GM19397 (cell line): ENCODE results near the gene NOL4L.

Experiments used
- ATAC-seq: cut with Tn5 transposase; IDR thresholded peaks from one replicate; pipeline ENCODE4 v1.9.1; 2021; ENCODE audit warnings: mild to moderate bottlenecking, moderate library complexity; ENCODE audit not compliant: unreplicated experiment

Gene NOL4L

DNA sequence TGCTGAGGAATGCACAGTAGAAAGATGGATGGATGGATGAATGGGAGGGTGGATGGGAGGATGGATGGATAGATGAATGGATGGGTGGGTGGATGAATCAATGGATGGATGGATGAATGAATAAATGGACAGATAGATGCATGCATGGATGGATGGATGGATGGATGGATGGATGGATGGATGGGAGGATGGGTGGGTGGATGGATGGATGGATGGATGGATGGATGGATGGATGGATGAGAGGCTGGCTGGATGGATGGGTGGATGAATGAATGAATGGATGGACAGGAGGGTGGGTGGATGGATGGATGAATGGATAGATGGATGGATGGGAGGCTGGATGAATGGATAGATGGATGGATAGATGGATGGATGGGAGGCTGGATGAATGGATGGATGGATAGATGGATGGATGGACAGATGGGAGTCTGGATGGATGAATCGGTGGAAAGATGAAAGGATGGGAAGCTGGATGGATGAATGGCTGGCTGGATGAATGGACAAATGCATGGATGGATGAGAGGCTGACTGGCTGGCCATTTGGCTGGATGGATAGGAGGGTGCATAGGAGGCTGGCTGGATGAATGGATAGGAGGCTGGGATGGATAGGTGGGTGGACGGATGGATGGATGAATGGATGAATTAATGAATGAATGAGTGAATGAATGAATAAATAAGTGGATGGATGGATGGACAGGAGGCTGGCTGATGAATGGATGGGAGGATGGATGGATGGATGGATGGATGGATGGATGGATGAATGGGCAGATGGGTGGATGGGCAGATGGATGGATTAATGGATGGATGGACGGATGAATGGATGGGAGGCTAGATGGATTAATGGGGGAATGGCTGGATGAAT lies 28.3 kb upstream of the NOL4L start:
- no peak for ATAC-seq

- no peak for ATAC-seq
Observed at GRCh38 chr20:32612351-32613191, 27.4 kb upstream of the NOL4L start.

DNA sequence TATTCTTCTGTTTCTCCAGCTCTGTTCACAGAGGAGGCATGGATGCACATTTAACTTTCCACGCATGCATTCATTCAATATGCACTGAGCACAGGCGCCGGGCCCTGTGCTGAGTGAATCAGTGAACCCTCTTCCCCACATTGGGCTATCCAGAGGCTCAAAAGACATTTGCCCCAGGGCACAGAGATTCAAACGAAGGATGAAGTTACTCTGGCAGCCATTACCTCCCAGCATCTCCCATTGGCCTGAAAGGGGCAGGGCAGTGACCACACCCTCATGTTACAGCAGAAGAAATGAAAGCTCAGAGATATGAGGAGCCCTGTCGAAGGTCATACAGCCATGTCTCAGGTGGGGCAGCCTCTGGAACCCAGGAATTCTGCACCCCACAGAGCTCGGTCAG lies 26.7 kb upstream of the NOL4L start:
- no peak for ATAC-seq

DNA sequence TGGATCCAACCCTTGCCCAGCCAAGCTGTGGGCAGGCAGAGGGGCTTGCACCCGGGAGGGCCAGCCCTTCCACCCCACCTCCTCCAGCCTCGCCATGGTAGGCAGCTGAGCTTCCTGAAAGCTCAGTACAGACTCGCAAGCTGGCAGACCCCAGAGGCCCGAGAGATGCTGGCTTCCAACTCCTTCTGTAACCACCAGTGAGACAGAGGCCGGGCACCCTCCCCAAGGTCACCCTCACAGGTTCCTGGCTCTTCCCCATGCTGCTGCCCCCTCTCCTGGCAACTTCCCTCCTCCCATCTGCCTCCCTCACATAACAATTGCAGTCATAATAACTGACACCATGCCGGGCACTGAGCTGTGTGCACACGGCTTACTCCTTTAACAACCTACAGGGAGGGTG lies 26.2 kb upstream of the NOL4L start:
- no peak for ATAC-seq

DNA sequence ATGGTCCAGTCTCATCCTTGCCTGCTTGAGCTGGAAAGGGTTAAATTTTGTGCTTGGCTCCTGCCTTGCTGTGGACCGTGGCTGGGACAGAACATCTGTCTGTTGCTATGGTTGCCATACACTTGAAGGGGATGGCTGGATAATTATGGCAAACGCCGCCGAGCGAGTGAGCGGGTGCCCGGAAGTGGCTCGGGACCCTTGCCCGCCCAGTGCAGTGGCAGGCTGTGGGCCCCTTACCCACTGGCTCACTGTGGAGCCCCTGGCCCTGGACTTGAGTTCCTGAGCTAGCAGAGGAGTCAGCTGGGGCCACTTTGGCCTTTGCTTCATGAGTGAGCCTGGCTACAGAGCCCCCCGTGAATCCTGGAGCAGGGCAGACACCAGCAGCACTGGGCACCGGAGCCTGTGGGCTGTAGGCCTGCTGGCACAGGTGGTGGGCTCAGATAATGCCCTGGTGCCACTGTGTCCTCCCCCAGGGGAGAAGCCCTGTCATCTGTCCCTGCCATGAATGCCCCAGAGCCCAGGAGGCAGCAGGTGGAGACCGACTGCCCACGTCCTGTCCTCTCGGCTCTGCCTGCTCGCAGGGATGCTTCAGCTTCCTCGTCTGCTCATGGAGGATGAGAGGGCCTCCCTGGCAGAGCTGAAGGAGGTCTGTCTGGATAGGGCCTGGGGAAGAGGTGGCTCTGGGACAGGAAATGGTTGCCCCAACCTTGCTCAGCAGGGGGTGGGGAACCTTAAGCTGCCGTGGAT lies 25.5 kb upstream of the NOL4L start:
- no peak for ATAC-seq

DNA sequence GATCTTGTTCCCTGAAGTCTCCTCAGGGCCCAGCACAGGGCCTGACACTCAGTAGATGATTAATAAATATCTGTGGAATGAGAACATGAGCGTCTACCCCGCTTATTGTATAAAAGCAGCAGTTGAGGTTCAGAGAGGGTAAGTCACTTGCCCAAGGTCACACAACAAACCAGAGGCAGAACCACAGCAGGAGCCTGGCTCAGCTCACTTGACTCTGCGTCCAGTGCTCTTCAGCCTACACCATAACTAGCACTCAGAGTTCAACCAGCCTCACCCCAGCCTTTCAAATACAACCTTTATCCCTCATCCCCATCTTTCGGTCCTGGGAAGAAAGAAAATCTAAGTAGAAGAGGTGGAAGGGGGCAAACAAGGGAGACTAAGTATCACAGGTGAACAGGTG lies 24.9 kb upstream of the NOL4L start:
- ATAC-seq = no peak

GRCh38 chr20:32609111-32609773 lies 24.1 kb upstream of the NOL4L start:
- no peak for ATAC-seq

DNA sequence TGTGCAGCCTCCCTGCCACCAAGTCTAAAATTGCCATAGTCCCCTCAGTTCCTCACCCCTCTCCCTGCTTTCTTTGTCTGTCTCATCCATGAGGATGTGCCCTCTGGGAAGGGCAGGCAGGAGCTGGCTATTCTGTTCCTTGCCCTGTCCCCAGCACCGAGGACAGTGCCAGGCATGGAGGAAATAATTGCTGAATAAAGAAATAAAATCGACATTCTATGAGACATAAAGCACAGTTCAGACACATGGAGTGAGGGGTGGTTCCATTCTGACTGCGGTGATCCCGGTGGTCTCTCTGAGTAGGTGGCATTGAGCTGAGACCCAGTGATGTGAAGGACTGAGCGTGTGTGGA lies 23.5 kb upstream of the NOL4L start:
- no peak for ATAC-seq

DNA sequence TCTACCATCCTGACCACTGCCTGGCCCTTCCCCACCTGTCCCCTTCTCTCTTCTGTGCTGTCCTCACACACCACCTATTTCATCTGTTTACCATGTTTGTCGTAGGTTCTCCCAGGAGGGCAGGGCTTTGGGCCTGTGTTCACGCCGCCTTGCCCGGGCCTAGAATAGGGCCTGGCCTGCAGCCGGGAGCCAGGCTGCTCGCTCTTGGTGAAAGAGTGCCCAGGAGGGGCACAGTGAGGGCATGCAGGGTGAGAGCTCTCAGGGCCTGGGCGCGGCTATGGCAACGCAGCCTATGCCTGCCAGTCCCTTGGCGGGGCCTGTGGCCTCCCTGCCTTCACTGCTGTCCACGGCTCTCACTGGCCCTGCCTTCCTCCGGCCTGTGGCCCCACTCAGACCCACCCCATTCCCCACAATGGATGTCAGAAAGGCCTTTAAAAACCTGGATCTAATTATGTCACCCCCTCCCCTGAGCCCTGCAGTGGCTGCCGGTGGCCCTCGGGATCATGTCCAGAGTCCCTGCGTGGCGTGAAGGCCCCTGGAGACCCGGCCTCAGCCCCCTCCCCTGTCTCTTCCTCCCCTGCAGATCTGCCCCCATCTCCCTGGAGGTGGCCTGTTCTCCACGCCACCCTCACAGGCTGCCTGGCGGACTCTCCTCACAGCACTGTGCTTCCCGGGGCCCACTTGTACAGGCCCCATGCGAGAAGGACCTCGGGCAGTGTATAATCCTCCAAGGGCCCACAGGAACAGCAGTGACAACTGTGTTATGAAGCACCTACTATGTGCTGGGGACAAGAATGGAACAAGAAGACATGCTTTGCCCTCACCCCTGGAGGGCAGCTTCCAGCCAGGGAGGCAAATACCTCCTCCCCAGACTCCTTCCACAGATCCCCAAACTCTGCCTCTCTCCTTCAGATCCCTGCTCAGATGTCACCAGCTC lies 22.9 kb upstream of the NOL4L start:
- ATAC-seq = no peak

GRCh38 chr20:32607324-32607723 lies 22.2 kb upstream of the NOL4L start:
- ATAC-seq = no peak

DNA sequence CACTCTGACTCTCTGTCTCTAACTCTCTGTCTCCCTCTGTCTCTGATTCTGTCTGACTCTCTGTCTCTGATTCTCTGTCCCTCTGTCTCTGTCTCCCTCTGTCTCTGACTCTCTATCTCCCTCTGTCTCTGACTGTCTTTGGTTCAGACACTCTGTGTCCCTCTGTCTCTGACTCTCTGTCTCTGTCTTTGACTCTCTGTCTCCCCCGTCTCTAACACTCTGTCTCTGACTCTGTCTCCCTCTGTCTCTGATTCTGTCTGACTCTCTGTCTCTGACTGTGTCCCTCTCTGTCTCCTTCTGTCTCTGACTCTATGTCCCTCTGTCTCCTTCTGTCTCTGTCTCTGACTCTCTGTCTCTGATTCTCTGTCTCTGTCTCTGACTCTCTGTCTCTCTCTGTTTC lies 21.7 kb upstream of the NOL4L start:
- no peak for ATAC-seq

- no peak for ATAC-seq
Observed at GRCh38 chr20:32606107-32606506, 21.0 kb upstream of the NOL4L start.

- no peak for ATAC-seq
Observed at GRCh38 chr20:32605167-32605656, 20.1 kb upstream of the NOL4L start.

- no peak for ATAC-seq
Observed at GRCh38 chr20:32603046-32603726, 18.1 kb upstream of the NOL4L start.

DNA sequence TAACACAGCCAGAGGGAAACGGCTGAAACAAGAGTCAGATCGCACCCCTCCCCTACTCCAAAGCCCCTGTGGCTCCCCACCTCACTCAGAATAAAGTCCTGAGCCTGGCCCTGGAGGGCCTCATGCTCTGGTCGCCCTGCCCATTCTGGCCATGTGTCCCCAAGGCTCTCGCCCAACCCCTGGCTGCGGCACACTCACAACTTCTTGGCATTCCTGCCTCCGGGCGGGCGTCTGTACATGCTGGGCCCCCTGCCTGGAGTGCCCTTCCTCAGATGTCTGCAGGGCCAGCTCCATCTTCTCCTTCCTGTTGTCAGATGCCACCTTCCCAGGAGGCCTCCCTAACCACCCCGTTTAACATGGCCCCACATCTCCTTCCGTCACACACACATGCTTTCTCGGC lies 17.1 kb upstream of the NOL4L start:
- ATAC-seq = no peak

DNA sequence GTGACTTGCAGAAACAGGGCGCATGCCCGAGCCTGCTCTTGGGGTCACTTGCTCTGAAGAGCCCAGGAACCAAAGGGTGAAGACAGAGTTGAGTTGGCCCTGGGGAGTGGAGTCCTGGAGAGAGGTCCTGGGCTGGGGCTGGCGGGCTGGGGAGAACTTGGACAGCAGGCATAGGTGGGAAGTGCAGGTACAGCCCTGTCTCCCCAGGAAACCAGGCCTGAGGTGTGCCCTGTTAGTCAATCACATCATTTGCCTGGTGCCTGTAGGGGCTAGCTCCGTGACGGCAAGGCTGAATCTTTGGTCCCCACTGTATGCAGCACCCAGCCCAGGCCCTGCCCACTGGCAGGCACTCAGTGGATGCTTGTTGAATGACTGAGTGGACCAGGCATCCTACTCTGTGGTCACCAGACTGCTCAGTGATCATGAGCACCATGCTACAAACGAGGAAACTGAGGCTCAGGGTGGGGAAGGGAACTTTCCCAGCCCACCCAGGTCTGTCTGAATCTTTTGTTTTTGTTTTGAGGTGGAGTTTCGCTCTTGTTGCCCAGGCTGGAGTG lies 15.6 kb upstream of the NOL4L start:
- ATAC-seq = no peak

DNA sequence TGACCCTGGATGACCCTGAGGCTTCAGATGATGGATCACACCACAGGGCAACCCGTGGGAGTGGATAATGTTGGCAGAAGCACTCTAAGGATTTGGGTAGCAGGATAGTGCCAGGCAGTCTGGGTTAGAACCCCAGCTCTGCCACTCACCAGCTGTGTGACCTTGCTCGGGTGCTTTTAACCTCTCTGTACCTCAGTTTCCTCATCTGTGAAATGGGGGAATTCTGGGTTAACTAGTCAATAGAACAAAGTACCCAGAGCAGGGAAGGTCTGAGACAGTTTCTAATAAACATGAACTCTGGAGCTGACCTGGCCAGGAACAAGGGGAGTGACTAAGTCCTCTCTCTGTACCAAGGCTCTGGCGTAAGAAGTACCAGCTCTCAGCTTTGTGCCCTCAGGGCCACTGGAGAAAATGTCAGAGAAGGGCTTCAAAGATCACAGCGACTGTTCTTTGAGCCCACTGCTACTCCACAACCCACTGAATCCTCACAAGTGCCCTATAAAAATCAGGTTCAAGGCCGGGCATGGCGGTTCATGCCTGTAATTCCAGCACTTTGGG lies 14.7 kb upstream of the NOL4L start:
- ATAC-seq = no peak

DNA sequence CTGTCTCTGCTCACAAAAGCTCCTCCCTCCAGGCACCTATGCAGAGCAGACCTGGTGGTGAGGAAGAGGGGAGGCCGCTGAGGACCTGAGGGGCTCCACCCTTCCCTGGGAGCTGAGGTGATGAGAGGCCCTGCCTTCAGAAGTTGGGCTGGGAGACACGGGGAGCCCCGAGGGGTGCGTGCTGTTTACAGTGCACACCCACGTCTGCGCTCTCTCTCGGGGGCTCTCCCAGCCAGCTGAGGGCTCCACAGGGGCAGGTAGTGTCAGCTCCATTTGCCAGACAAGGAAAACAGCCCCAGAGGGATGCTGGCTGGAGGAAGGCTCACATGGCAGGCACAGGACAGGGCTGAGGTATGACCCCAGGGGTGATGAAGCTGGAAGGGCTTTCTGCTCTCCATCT lies 13.5 kb upstream of the NOL4L start:
- no peak for ATAC-seq

DNA sequence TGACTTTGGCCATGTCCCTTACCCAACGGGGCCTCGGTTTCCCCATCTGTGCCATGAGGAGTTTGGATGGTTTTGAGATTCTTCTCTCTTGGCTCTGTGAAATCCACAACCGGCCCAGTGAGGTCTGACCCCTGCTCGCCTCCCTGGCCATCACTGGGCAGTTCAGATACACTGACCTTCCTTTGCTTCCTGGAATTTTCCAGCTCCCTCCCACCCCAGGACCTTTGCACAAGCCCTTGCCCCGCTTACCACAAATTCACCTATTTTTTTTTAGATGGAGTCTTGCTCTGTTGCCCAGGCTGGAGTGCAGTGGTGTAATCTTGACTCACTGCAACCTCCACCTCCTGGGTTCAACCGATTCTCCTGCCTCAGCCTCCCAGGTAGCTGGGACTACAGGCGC lies 12.6 kb upstream of the NOL4L start:
- ATAC-seq = no peak
